Ovary (tissue), 9 donors: ENCODE results near the gene MAP1A. TPM values are rescaled to one million over a fixed set of nuclear protein-coding genes. Genes with fewer than 3 reads are reported as not detected.
"Not testable (repeated sequence)": the region's sequence is repeated elsewhere in the genome, so short reads cannot be mapped to it uniquely, and the experiment has no call there.

Experiments used
- DNase-seq, 5 donors: peaks; one replicate each; pipeline ENCODE4 v3.0.0-alpha.2; 2019 to 2020
- H3K27ac ChIP-seq, 2 donors: fragments of 200-600 bp; one replicate each; pipeline versions ENCODE4 v1.5.1 to v1.8.0; 2019 to 2022
- H3K27me3 ChIP-seq: fragments of 200-600 bp; one replicate; pipeline ENCODE4 v1.8.0; 2022
- H3K36me3 ChIP-seq: fragments of 200-600 bp; sonication (generic); one replicate; pipeline ENCODE4 v1.5.1; 2019
- H3K4me1 ChIP-seq: one replicate; pipeline ENCODE4 v1.8.1; 2013; ENCODE audit warnings: mild to moderate bottlenecking, moderate library complexity; ENCODE audit not compliant: insufficient read depth
- H3K4me3 ChIP-seq: fragments of 200-600 bp; sonication (generic); one replicate; pipeline ENCODE4 v1.5.1; 2017
- H3K9me3 ChIP-seq, 2 donors: fragments of 200-600 bp in 1 of 2; sonication (generic) in 1 of 2; one replicate each; pipeline versions ENCODE4 v1.5.1 to v1.8.1; 2013 to 2019; ENCODE audit warnings: mild to moderate bottlenecking in 1 of 2, moderate library complexity in 1 of 2
- CTCF ChIP-seq, 3 donors: fragments of 450-650 bp in 2 of 3; fragments of 200-600 bp in 1 of 3; IDR thresholded peaks; one replicate each; pipeline versions ENCODE4 v1.5.1 to v1.8.0; 2016 to 2022; ENCODE audit warnings: antibody characterized with exemption in 3 of 3, mild to moderate bottlenecking in 1 of 3
- EP300 ChIP-seq: sonication (generic); formaldehyde crosslinking; IDR thresholded peaks from one replicate; pipeline ENCODE4 v1.6.1; 2017; ENCODE audit warnings: antibody characterized with exemption
- POLR2A ChIP-seq: fragments of 450-650 bp; IDR thresholded peaks from one replicate; pipeline ENCODE4 v1.6.1; 2017; ENCODE audit warnings: antibody characterized with exemption, mild to moderate bottlenecking, moderate library complexity
- WGBS, 3 donors: extraction: QIAGEN DNeasy Blood & Tissue Kit in 1 of 3; methylation state at CpG; one replicate each; pipeline versions ENCODE4 v1.1.5 to v1.1.7; 2013 to 2017; 5-methylcytosine and 5-hydroxymethylcytosine counted together
- intact Hi-C, 4 donors: fragments of 100-400 bp; cut with DNase I; formaldehyde crosslinking; loops; one replicate each; pipeline versions ENCODE4 v1.11.0 to v1.15.1; 2022 to 2023
- polyA plus RNA-seq, 2 donors: library from polyadenylated mRNA; stranded (reverse); fragments of 200-250 nt in 1 of 2; fragments of 350-450 nt in 1 of 2; fragmentation: Illumina TruSeq in 1 of 2; extraction: RNeasy Lipid Tissue Mini Kit (QIAGEN cat#74804) in 1 of 2; gene quantifications; one replicate each; pipeline ENCODE4 v1.2.3, GENCODE V29; 2013 to 2014
- total RNA-seq, 7 donors: library from RNA; depleted of rRNA in 2 of 7; stranded (reverse); fragments of >200 nt in 2 of 7; fragmentation: NEBNext Ultra II Directional in 3 of 7; extraction: Animal tissue kit (Norgen Biotek cat#: 25700) in 3 of 7; gene quantifications; one replicate each; pipeline versions ENCODE4 v1.1.0 to v1.2.4, GENCODE V29; 2016 to 2023
- donor health status: DM: no; HTN: no; CAD: no; lungs with moderate emphysema.
- donor health status: DM: no; HTN: no; CAD: no.
- donor health status: Bipolar disorder and iron deficiency.
- donor health status: DM: yes; HTN: yes; CAD: no.
- donor health status: DM: no; HTN: no; CAD: no.
- donor health status: DM: yes; HTN: yes; CAD: no.

Gene MAP1A
- total and polyA plus RNA-seq, 9 donors = 4.0 to 35.1 (median 20.1) TPM

DNA sequence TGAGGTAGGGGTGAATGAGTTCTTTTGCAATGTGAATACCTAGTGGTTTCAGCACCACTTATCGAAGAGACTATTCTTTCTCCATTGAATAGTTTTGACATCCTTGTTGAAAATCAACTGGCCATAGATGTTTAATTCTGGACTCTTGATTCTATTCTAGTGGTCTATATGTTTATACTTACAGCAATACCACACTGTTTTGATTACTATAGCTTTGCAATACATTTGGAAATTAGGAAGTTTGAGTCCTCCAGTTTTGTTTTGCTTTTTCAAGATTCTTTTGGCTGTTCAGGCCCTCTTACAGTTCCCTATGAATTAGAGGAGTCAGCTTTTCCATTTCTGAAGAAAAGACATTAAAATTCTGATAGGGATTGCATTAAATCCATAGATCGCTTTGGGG lies 30.1 kb downstream of the MAP1A start:
- DNase-seq = no peak
- intact Hi-C loops = no loop called here
- H3K36me3 ChIP-seq = no peaks in the 10 kb centered on the region
- WGBS, 3 donors = 99 to 100% (median 99%) methylated on average over 2 of the region's 2 CpGs
- no peaks in the 10 kb centered on the region for H3K27me3 ChIP-seq
- no peak for TF ChIP-seq CTCF (IDR thresholded peaks at IDR 0.05)
- no peak for TF ChIP-seq POLR2A
- no peak for TF ChIP-seq EP300
- no peak overlapping the region for H3K27ac ChIP-seq
- H3K4me1 ChIP-seq = no peaks in the 10 kb centered on the region
- H3K4me3 ChIP-seq = no peak overlapping the region
- H3K9me3 ChIP-seq = no peaks in the 10 kb centered on the region

DNA sequence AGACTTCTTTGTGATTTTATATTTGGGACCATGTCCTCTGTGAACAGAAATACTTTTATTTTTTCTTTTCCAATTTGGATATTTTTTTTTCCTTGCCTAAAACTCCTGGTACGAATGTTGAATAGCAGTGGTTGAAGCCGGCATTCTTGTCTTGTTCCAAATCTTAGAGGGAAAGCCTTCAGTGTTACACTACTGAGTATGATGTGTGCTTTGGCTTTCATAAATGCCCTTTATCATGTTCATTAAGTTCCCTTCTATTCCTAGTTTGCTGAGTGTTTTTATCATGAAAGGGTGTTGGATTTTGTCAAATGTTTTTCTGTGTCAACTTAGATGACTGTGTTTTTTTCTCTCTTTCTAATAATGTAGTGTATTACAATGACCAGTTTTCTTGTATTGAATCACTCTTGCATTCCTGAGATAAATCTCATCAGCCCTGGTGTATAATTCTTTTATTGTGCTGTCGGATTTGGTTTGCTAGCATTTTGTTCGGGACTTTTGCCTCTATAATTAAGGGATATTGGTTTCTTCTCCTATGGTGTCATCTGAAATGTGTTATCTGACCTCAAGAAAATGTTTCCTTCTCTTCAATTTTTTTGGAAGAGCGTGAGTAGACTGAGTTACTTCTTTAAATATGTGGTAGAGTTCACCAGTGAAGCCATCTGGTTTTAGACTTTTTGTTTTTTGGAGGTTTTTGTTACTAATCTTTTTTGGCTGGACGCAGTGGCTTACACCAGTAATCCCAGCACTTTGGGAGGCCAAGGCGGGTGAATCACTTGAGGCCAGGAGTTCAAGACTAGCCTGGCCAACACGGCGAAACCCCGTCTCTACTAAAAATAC lies 33.3 kb downstream of the MAP1A start:
- no peak for TF ChIP-seq CTCF (IDR thresholded peaks at IDR 0.05)
- no peak for TF ChIP-seq POLR2A
- no peak for TF ChIP-seq EP300
- no peak overlapping the region for H3K27ac ChIP-seq
- intact Hi-C loops = no loop called here

GRCh38 chr15:43552256-43552655 lies 34.8 kb downstream of the MAP1A start:
- 93 to 96% (median 96%) methylated on average over 4 of the region's 4 CpGs for WGBS, 3 donors
- no peaks in the 10 kb centered on the region for H3K27me3 ChIP-seq
- no peaks in the 10 kb centered on the region for H3K9me3 ChIP-seq
- no peaks in the 10 kb centered on the region for H3K4me1 ChIP-seq
- H3K27ac ChIP-seq = no peak overlapping the region
- DNase-seq = no peak
- TF ChIP-seq CTCF (IDR thresholded peaks at IDR 0.05) (no peak), POLR2A (no peak), EP300 (no peak)
- H3K4me3 ChIP-seq = no peak overlapping the region
- H3K36me3 ChIP-seq = no peaks in the 10 kb centered on the region
- intact Hi-C loops = no loop called here

More for the DNA sequence above, 33.3 kb downstream of the MAP1A start:
- Histone ChIP-seq H3K9me3 (no peaks in the 10 kb centered on the region), H3K36me3 (no peaks in the 10 kb centered on the region), H3K27me3 (no peaks in the 10 kb centered on the region), H3K4me1 (no peaks in the 10 kb centered on the region), H3K4me3 (no peak overlapping the region)
- no peak for DNase-seq
- WGBS, 3 donors = 35 to 45% (median 38%) methylated on average over 10 of the region's 10 CpGs

DNA sequence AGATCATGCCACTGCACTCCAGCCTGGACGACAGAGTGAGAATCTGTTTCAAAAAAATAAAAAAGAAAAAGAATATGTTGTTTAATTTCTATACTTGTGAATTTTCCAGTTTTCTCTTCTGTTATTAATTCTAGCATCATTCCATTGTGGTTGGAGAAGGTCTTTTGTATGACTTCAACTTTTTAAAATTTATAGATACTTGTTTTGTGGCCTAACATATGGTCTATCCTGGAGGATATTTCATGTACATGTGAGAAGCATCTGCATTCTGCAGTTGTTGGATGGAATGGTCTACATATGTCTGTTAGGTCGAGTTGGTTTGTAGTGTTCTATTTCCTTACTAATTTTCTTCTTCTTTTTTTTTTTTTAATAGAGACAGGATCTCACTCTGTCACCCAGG lies 35.6 kb downstream of the MAP1A start:
- no peaks in the 10 kb centered on the region for H3K36me3 ChIP-seq
- DNase-seq = no peak

GRCh38 chr15:43562753-43563152 lies 45.3 kb downstream of the MAP1A start:
- H3K4me3 ChIP-seq, DNase-seq, H3K27me3 ChIP-seq, H3K27ac ChIP-seq, intact Hi-C loops, H3K9me3 ChIP-seq, H3K36me3 ChIP-seq, H3K4me1 ChIP-seq: not testable (repeated sequence)
- 90% methylated on average over 2 of the region's 3 CpGs; no CpG with 5 or more reads in 2 of the 3 donors for WGBS, 3 donors

More for the DNA sequence above, 35.6 kb downstream of the MAP1A start:
- TF ChIP-seq POLR2A (no peak), CTCF (IDR thresholded peaks at IDR 0.05) (no peak), EP300 (no peak)
- no peaks in the 10 kb centered on the region for H3K9me3 ChIP-seq
- no peaks in the 10 kb centered on the region for H3K27me3 ChIP-seq
- H3K4me1 ChIP-seq = no peaks in the 10 kb centered on the region
- WGBS, 3 donors = 68 to 79% (median 75%) methylated on average over 2 of the region's 2 CpGs
- no peak overlapping the region for H3K27ac ChIP-seq
- no peak overlapping the region for H3K4me3 ChIP-seq
- intact Hi-C loops = no loop called here

DNA sequence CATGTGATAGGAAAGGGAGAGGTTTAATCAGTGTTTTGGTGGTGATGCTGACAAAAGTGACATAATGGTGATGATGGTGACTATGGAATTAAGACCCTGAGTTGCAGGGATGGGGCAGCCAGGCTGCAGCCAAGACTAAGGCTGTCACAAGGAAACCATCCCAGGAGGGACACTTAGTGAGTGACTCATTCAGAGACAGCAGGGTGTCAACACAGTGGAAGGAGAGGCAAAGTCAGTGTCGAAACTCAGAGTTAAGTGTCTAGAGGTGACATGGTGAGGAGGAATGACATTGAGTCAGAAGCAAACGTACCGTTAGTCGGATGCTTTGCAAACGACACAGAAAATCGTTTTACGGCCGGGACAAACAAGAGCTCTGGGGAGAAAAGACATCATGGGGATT lies 46.4 kb downstream of the MAP1A start:
- H3K27ac ChIP-seq, H3K9me3 ChIP-seq, H3K27me3 ChIP-seq, intact Hi-C loops, H3K4me1 ChIP-seq, H3K4me3 ChIP-seq, H3K36me3 ChIP-seq, DNase-seq: not testable (repeated sequence)
- no CpG with 5 or more reads among the region's 8 CpGs for WGBS, 3 donors

DNA sequence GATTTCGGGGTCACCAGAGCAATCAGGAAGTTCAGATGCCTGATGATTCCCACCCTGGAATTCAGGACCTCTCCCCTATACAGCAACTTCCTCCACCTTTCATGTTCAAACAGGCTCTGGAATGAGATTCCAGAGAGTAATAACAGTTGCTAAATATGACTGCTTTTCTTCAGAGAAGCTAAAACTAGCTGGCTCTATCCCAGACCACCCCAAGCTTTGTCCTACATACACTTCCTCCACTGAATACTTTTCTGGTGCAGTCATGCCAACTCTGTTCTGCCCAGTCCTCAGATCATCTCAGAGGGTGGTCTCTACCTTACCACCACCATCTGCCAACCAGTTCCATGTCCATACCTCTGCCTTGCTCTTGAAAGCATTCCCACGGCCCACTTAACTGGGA lies 49.2 kb downstream of the MAP1A start:
- intact Hi-C loops, DNase-seq, H3K4me1 ChIP-seq, H3K9me3 ChIP-seq, H3K27me3 ChIP-seq, H3K4me3 ChIP-seq, H3K36me3 ChIP-seq, H3K27ac ChIP-seq: not testable (repeated sequence)
- WGBS, 3 donors = 100% methylated on average over 1 of the region's 2 CpGs; no CpG with 5 or more reads in 2 of the 3 donors

DNA sequence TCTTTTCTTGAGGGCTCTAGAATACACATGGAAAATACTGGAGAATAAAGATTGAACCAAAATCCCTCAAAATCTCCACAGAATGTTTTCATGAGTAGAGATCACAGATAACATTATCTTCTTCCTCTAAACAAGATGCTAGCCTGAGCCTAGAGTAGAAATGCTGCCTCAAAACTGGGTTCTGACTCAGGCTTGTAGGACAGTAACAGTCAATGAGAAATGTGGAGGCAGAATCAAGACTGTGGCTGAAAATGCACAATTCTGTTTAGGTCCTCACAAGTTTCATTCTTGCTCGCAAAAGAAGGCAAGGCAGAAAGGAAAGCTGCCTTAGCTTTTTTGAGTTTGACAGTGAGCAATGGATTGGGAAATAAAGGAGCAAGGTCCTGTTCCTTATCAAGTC lies 57.2 kb downstream of the MAP1A start:
- H3K4me1 ChIP-seq, H3K27me3 ChIP-seq, H3K36me3 ChIP-seq, H3K9me3 ChIP-seq, H3K27ac ChIP-seq, intact Hi-C loops, H3K4me3 ChIP-seq, DNase-seq: not testable (repeated sequence)
- no CpG with 5 or more reads among the region's 1 CpG for WGBS, 3 donors
